ENCODE measurements around the gene ARL4A.

DNA sequence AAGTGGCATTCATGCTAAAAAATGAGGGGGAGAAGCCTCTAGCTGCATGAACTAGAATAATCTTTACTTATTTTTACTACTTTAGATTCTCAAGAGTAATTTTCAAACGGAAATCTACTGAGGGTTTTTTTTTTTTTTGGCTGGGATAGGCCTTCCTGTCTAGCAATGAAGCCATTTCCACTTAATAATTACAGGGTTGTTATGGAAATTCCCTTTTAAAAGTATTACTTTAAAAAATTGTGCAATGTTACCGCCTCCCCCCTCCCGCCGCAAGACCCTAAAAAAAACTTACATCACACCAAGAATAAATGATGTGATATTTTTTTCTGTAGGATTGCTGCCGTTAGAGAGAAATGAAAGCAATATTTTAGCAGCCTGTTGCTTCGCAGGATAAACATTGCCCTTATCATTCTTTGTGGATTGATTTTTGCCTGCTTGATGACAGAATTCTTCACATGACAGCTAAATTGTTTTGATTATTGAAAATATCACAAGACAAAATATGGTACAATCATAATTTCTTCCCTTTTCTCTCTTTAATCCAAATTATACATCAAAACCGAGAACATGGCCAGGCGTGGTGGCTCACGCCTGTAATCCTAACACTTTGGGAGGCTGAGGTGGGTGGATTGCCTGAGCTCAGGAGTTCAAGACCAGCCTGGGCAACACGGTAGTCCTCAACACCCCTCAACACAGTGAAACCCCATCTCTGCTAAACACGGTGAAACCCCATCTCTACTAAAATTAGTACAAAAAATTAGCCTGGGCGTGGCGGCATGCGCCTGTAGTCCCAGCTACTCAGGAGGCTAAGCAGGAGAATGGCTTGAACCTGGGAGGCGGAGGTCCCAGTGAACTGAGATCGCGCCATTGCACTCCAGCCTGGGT is 32.8 kb downstream of the ARL4A start:
- TF ChIP-seq, protein P1, sequence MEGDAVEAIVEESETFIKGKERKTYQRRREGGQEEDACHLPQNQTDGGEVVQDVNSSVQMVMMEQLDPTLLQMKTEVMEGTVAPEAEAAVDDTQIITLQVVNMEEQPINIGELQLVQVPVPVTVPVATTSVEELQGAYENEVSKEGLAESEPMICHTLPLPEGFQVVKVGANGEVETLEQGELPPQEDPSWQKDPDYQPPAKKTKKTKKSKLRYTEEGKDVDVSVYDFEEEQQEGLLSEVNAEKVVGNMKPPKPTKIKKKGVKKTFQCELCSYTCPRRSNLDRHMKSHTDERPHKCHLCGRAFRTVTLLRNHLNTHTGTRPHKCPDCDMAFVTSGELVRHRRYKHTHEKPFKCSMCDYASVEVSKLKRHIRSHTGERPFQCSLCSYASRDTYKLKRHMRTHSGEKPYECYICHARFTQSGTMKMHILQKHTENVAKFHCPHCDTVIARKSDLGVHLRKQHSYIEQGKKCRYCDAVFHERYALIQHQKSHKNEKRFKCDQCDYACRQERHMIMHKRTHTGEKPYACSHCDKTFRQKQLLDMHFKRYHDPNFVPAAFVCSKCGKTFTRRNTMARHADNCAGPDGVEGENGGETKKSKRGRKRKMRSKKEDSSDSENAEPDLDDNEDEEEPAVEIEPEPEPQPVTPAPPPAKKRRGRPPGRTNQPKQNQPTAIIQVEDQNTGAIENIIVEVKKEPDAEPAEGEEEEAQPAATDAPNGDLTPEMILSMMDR (IDR thresholded peaks at IDR 0.05), result no peak
- no peak for TF ChIP-seq POLR2A (IDR thresholded peaks at IDR 0.05)
- TF ChIP-seq POLR2AphosphoS5 (IDR thresholded peaks at IDR 0.05), result no peak
